ENCODE measurements around the gene ZNF835. TPM values are rescaled to one million over a fixed set of nuclear protein-coding genes. Genes with fewer than 3 reads are reported as not detected.

ZNF835 gene
- total RNA-seq, 1 experiment from 2014 or later: 0.07 TPM

DNA sequence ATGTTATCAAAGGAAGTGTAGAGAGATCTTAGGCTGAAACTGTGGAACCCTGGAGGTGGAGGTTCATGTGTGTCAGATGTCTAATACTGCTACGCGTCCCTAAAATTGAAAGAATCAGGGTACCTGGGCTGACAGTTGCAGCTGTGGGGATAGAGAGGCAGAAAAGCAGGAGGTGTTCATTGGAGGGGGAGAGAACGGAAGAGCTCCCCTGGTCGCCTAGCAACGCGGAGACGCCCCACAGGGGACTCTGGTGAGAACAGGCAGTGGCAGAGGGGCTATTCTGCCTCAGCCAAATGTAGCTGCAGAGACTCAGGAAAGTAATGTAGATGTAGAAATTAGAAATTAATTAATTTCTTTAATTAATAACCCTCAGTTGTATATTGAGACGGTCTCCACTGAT is 10.1 kb upstream of the ZNF835 start:
- Histone ChIP-seq H4K91ac (ENCODE audit: insufficient read length, low read depth, low read length) (no peak overlapping the region), H3K23me2 (ENCODE audit: insufficient read length, low read depth, low read length, poor library complexity, severe bottlenecking) (no peaks in the 10 kb centered on the region), H2BK20ac (ENCODE audit: low read depth, low read length, poor library complexity, severe bottlenecking) (no peak overlapping the region), H4K8ac (replicated peaks; ENCODE audit: insufficient read length, low read depth, low read length) (no peak overlapping the region), H3K27ac (ENCODE audit: insufficient read length, low read depth, low read length) (no peak overlapping the region), H3K9me3 (ENCODE audit: control insufficient read depth, low read depth, low read length) (peaks cover 55% of the 10 kb centered on the region), H2BK5ac (ENCODE audit: insufficient read length, low read length) (no peak overlapping the region), H3K4ac (ENCODE audit: low read depth, low read length) (no peak overlapping the region), H3K14ac (ENCODE audit: insufficient read depth, low read length) (no peak overlapping the region), H3K79me1 (ENCODE audit: insufficient read depth, low read depth, low read length, poor library complexity, severe bottlenecking) (no peaks in the 10 kb centered on the region), H3K4me1 (ENCODE audit: insufficient read depth, low read length) (no peaks in the 10 kb centered on the region), H3K9ac (ENCODE audit: extremely low read depth, insufficient read length, low read length) (no peak overlapping the region), H3K79me2 (ENCODE audit: insufficient read depth, low read length) (no peaks in the 10 kb centered on the region), H3K27me3 (ENCODE audit: insufficient read depth, low read length) (no peaks in the 10 kb centered on the region), H2BK12ac (ENCODE audit: insufficient read length, low read depth, low read length) (no peak overlapping the region), H4K20me1 (ENCODE audit: control insufficient read depth, insufficient read depth, insufficient read length) (no peaks in the 10 kb centered on the region), H3T11ph (ENCODE audit: low read length) (no peak overlapping the region), H2BK120ac (ENCODE audit: low read depth, low read length, poor library complexity, severe bottlenecking) (no peak overlapping the region), H2AFZ (ENCODE audit: low read length) (no peak overlapping the region), H4K5ac (ENCODE audit: insufficient read length, low read depth, low read length) (no peak overlapping the region), H3K4me2 (ENCODE audit: insufficient read depth, insufficient read length, low read length) (no peak overlapping the region), H3K56ac (ENCODE audit: insufficient read length, low read depth, low read length) (no peak overlapping the region), H2BK15ac (ENCODE audit: low read depth, low read length) (no peak overlapping the region), H2AK5ac (ENCODE audit: insufficient read length, low read length) (no peak overlapping the region), H3K23ac (ENCODE audit: insufficient read length, low read depth, low read length) (no peak overlapping the region), H3K18ac (ENCODE audit: insufficient read length, low read depth, low read length) (no peak overlapping the region)
- Mint-ChIP-seq H3K4me3 (no peak overlapping the region), H3K4me1 (no peaks in the 10 kb centered on the region), H3K36me3 (ENCODE audit: insufficient read depth in 1 of 3, low read depth in 3 of 3) (peaks cover 7 to 19% (median 13%) of the 10 kb centered on the region in 3 experiments; a peak in 6 of 7 replicates), H3K27me3 (ENCODE audit: low read depth) (no peaks in the 10 kb centered on the region; the same call in none of the 2 replicates), H3K27ac (no peak overlapping the region), H3K9me3 (peaks cover 86 to 89% of the 10 kb centered on the region in 2 experiments)
- TF ChIP-seq, protein P1, sequence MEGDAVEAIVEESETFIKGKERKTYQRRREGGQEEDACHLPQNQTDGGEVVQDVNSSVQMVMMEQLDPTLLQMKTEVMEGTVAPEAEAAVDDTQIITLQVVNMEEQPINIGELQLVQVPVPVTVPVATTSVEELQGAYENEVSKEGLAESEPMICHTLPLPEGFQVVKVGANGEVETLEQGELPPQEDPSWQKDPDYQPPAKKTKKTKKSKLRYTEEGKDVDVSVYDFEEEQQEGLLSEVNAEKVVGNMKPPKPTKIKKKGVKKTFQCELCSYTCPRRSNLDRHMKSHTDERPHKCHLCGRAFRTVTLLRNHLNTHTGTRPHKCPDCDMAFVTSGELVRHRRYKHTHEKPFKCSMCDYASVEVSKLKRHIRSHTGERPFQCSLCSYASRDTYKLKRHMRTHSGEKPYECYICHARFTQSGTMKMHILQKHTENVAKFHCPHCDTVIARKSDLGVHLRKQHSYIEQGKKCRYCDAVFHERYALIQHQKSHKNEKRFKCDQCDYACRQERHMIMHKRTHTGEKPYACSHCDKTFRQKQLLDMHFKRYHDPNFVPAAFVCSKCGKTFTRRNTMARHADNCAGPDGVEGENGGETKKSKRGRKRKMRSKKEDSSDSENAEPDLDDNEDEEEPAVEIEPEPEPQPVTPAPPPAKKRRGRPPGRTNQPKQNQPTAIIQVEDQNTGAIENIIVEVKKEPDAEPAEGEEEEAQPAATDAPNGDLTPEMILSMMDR (conservative IDR thresholded peaks at IDR 0.05): no peak
- DNase-seq: no peak
- no CpG with 5 or more reads among the region's 8 CpGs for WGBS (ENCODE audit: extremely low coverage, insufficient read length, low lambda C conversion rate)
